AG09309 (cell line): ENCODE results near the gene NPFF.
"Not testable (repeated sequence)": the region's sequence is repeated elsewhere in the genome, so short reads cannot be mapped to it uniquely, and the experiment has no call there.

Experiments
- DNase-seq: peaks from one replicate; pipeline ENCODE4 v3.0.0-alpha.2; 2010; ENCODE audit warnings: low read depth
- H3K4me3 ChIP-seq: 2 replicates; pipeline ENCODE4 v1.5.1; 2011; ENCODE audit warnings: mild to moderate bottlenecking, low read depth, low read length, moderate library complexity; ENCODE audit not compliant: control insufficient read depth
- TF ChIP-seq, protein P1 (sequence below): IDR thresholded peaks from 2 replicates; pipeline ENCODE4 v1.5.1; 2011; ENCODE audit warnings: mild to moderate bottlenecking, low read depth, low read length, inconsistent platforms; ENCODE audit not compliant: insufficient read depth, control insufficient read depth; ENCODE audit errors: missing control alignments

The NPFF gene

DNA sequence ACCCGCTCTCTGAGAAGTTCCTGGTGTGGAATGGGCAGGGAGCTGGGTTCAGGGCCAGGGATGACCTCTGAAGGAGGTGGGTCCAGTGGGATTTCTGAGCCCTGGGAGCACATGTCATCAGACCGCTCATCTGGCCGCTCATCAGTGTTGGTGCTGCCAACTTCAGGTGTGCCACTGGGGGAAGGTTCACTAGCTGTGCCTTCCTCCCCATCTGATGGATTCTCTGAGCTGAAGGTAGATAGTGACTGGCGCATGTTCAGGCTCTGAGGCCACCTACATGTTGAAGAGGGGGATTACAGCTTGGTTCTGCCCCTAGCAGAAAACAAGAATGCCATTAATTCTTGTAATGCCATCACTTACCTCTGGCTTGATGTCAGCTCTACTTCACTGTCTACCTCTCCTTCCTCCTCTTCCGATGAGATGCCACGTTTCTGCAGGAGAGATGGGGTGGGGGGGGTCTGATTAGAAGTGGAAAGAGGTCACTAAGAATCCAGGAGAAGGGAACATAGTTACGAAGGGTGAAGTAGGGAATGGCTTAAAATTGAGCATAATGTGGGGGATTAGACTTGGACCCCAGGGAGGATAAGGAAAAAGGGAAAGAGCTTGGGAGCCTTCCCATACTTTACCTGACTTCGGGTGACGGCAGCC lies 25.2 kb downstream of the NPFF start:
- H3K4me3 ChIP-seq: no peak overlapping the region
- DNase-seq: no peak
- TF ChIP-seq, protein P1, sequence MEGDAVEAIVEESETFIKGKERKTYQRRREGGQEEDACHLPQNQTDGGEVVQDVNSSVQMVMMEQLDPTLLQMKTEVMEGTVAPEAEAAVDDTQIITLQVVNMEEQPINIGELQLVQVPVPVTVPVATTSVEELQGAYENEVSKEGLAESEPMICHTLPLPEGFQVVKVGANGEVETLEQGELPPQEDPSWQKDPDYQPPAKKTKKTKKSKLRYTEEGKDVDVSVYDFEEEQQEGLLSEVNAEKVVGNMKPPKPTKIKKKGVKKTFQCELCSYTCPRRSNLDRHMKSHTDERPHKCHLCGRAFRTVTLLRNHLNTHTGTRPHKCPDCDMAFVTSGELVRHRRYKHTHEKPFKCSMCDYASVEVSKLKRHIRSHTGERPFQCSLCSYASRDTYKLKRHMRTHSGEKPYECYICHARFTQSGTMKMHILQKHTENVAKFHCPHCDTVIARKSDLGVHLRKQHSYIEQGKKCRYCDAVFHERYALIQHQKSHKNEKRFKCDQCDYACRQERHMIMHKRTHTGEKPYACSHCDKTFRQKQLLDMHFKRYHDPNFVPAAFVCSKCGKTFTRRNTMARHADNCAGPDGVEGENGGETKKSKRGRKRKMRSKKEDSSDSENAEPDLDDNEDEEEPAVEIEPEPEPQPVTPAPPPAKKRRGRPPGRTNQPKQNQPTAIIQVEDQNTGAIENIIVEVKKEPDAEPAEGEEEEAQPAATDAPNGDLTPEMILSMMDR: no peak

DNA sequence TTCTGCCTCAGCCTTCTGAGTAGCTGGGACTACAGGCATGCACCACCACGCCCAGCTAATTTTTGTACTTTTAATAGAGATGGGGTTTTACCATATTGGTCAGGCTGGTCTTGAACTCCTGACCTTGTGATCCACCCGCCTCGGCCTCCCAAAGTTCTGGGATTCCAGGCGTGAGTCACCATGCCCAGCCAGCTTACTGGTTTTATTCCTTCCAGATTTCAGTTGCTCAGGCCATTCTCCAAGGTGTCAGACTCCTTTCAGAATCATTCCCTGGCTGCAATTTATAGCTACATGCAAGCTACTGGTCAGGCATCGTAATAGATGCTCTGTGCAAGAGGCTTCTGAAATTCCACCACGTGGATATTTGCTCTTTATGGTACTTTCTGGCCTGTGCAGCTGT lies 25.8 kb downstream of the NPFF start:
- DNase-seq: peak; percentile 68
- not testable (repeated sequence) for H3K4me3 ChIP-seq

DNA sequence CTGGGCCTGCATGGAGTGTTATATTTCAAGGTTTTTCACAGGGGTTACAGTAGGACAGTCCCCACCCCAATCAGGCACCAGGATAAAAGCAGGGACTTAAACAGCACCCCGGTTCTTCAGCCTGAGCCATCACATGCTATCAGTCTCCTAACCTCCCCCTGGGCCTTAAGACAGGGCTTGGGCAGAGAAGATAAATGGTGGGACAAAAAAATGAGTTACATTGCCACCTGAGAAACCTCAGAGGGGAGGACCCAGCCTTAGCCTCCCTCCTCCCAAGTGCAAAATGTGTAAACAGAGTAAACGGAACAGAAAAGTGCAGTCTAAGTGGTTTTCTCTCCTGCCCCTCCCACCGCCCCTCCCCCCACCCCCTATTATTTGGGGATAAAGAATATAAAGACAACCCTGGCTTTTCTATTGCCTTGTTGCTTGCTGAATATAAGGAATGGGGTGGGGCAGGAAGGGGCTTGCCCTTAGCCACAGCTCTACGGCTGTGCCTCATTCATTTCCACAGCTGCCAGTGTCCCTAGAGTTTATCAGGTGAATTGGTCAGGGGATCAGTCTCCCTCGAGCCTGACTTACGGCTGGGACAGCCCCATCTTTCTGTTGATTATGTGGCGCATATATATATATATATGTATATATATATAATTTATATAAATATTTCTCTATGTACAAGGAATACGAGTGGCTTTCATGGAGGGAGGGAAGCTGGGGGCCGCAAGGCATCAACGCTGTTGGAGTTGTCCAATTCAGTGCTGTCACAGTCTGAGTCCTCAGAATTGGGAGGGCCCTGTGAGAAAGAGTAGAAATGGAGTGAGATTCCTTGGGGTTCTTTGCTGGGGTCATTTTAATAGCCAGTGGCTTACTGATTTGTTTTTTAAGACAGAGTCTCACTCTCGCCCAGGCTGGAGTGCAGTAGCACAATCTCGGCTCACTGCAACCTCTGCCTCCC lies 26.5 kb downstream of the NPFF start:
- TF ChIP-seq, protein P1: no peak
- no peak overlapping the region for H3K4me3 ChIP-seq
- no peak for DNase-seq

DNA sequence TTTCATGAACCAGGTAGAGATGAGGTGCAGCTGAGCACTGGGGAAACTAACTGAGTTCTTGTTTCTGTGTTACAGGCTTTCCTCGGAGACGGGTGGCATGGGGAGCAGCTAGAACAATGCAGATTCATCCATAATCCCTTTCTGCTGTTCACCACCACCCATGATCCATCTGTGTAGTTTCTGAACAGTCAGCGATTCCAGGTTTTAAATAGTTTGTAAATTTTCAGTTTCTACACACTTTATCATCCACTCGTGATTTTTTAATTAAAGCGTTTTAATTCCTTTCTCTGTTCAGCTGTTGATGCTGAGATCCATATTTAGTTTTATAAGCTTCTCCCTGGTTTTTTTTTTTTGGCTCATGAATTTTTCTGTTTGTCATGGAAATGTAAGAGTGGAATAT lies 28.0 kb downstream of the NPFF start:
- no peak for DNase-seq
- TF ChIP-seq, protein P1: no peak
- H3K4me3 ChIP-seq: no peak overlapping the region

DNA sequence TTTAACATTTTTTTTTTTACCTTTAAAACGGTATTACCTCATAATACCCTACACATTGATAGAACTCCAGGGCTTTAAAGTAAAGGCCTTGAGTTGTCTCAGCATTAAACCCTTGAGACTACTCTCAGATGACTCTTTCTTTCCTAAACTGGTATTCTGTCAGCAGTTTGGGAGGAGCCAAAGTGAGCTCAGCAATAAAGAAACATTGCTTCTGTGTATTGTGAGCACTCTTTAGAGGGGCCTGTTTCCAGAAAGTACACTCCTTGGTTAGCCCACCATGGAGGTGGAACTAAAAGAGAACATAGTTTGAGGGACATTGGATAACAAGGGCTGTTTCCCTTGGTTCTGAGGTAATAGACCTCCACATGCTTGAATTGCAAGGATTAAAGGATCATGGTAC lies 28.4 kb downstream of the NPFF start:
- TF ChIP-seq, protein P1: no peak
- DNase-seq: no peak

DNA sequence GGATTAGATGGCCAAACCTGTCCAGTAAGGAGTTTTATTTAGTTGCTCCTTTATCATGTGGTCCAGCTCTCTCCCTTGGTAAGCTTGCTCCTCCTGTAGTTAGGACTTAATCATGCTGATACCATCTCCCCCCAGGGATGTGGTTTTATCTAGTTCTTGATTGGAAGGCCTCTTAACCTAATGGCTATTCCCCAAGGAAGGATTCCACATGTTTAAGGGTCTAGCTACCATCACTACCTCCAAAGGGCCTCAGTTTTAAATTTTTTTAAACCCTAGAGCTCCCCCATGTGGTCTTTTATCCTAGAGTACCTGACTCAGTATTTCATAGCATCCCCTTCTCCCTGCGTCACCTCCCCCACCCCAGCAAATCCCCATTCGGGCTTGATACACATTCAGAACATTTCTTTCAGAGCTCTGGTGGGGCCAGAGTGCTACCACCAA lies 30.5 kb downstream of the NPFF start:
- TF ChIP-seq, protein P1: peak; percentile 27
- DNase-seq: no peak
- H3K4me3 ChIP-seq: no peak overlapping the region

More for the DNA sequence above, 28.4 kb downstream of the NPFF start:
- H3K4me3 ChIP-seq: no peak overlapping the region

DNA sequence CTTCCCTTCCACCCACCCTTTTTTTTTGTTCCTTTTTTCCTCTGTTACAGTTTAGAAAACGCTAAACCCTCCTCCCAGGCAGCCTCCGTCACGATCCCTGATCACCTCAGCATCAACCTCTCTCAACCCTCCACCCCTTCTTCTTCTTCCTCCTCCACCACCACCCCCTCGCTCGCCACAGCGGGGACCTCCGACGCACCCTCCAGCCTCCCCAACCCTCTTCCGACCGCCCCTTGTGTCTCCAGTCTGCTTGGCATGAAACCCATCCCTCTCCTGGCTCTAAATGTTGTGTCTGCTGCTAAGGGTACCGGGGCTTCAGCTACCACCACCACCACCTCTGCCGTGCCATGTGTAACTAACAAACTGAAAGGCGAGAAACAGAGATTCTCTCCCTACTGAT lies 32.5 kb downstream of the NPFF start:
- H3K4me3 ChIP-seq: no peak overlapping the region
- no peak for DNase-seq
- TF ChIP-seq, protein P1: no peak
